Parathyroid adenoma (tissue), 2 donors: ENCODE data around the gene PCK1.

Experiments
- H2AFZ ChIP-seq: fragments of 300-600 bp; sonication (generic); one replicate; pipeline ENCODE4 v1.7.0; 2017; ENCODE audit warnings: antibody characterized with exemption, mild to moderate bottlenecking
- H3K27ac ChIP-seq: fragments of 300-600 bp; sonication (generic); one replicate; pipeline ENCODE4 v1.7.0; 2017
- H3K27me3 ChIP-seq: fragments of 300-600 bp; sonication (generic); one replicate; pipeline ENCODE4 v1.7.0; 2017; ENCODE audit warnings: low read length; ENCODE audit not compliant: control insufficient read depth, insufficient read depth
- H3K36me3 ChIP-seq: fragments of 300-600 bp; sonication (generic); one replicate; pipeline ENCODE4 v1.7.0; 2017; ENCODE audit warnings: low read length; ENCODE audit not compliant: control insufficient read depth, insufficient read depth
- H3K4me1 ChIP-seq: fragments of 300-600 bp; sonication (generic); one replicate; pipeline ENCODE4 v1.7.0; 2017; ENCODE audit warnings: control low read depth
- H3K4me2 ChIP-seq: fragments of 300-600 bp; sonication (generic); one replicate; pipeline ENCODE4 v1.7.0; 2017; ENCODE audit warnings: low read length
- H3K4me3 ChIP-seq: fragments of 300-600 bp; sonication (generic); one replicate; pipeline ENCODE4 v1.7.0; 2017; ENCODE audit warnings: low read depth, low read length
- H3K79me2 ChIP-seq: fragments of 300-600 bp; sonication (generic); one replicate; pipeline ENCODE4 v1.7.0; 2017; ENCODE audit warnings: control low read depth
- H3K9ac ChIP-seq: fragments of 300-600 bp; sonication (generic); one replicate; pipeline ENCODE4 v1.7.0; 2017; ENCODE audit warnings: mild to moderate bottlenecking
- H3K9me3 ChIP-seq: fragments of 300-600 bp; sonication (generic); one replicate; pipeline ENCODE4 v1.7.0; 2017; ENCODE audit warnings: low read length; ENCODE audit not compliant: control insufficient read depth
- CTCF ChIP-seq: fragments of 300-600 bp; sonication (generic); IDR thresholded peaks from one replicate; pipeline ENCODE4 v1.7.0; 2017; ENCODE audit warnings: antibody characterized with exemption, mild to moderate bottlenecking
- donor health status: primary hyperparathyroidism.

PCK1 gene

GRCh38 chr20:57573894-57574293 lies 13.0 kb downstream of the PCK1 start:
- H3K9me3 ChIP-seq: no peaks in the 10 kb centered on the region
- no peak overlapping the region for H3K9ac ChIP-seq
- H2AFZ ChIP-seq: no peak overlapping the region

GRCh38 chr20:57574954-57575353 lies 14.0 kb downstream of the PCK1 start:
- Histone ChIP-seq H3K27me3 (no peaks in the 10 kb centered on the region), H3K4me3 (no peak overlapping the region), H3K9me3 (no peaks in the 10 kb centered on the region), H2AFZ (no peak overlapping the region), H3K9ac (no peak overlapping the region), H3K27ac (no peak overlapping the region), H3K36me3 (no peaks in the 10 kb centered on the region), H3K4me2 (no peak overlapping the region), H3K79me2 (no peaks in the 10 kb centered on the region), H3K4me1 (peaks cover 7% of the 10 kb centered on the region)
- TF ChIP-seq CTCF: no peak

More at GRCh38 chr20:57573894-57574293, 13.0 kb downstream of the PCK1 start:
- TF ChIP-seq CTCF: no peak
- Histone ChIP-seq H3K79me2 (no peaks in the 10 kb centered on the region), H3K27ac (no peak overlapping the region), H3K4me1 (peaks cover 7% of the 10 kb centered on the region), H3K4me2 (no peak overlapping the region), H3K27me3 (no peaks in the 10 kb centered on the region), H3K4me3 (no peak overlapping the region), H3K36me3 (no peaks in the 10 kb centered on the region)

- no peak overlapping the region for H3K4me3 ChIP-seq
- TF ChIP-seq CTCF: no peak
- no peak overlapping the region for H2AFZ ChIP-seq
- no peak overlapping the region for H3K9ac ChIP-seq
- no peak overlapping the region for H3K27ac ChIP-seq
- H3K9me3 ChIP-seq: no peaks in the 10 kb centered on the region
- H3K79me2 ChIP-seq: no peaks in the 10 kb centered on the region
- peaks cover 1% of the 10 kb centered on the region for H3K4me1 ChIP-seq
- no peaks in the 10 kb centered on the region for H3K27me3 ChIP-seq
- H3K36me3 ChIP-seq: no peaks in the 10 kb centered on the region
- no peak overlapping the region for H3K4me2 ChIP-seq
Measured at GRCh38 chr20:57576002-57576401, 15.1 kb downstream of the PCK1 start.

GRCh38 chr20:57576617-57577550 lies 16.0 kb downstream of the PCK1 start:
- Histone ChIP-seq H3K27me3 (no peaks in the 10 kb centered on the region), H2AFZ (no peak overlapping the region), H3K27ac (no peak overlapping the region), H3K4me2 (no peak overlapping the region), H3K4me1 (no peaks in the 10 kb centered on the region), H3K4me3 (no peak overlapping the region), H3K9ac (no peak overlapping the region), H3K9me3 (no peaks in the 10 kb centered on the region), H3K79me2 (no peaks in the 10 kb centered on the region), H3K36me3 (no peaks in the 10 kb centered on the region)
- TF ChIP-seq CTCF: no peak
